H1 (cell line): Measurements from ENCODE around the gene KTN1. TPM values are rescaled to one million over a fixed set of nuclear protein-coding genes. Genes with fewer than 3 reads are reported as not detected.

Experiments
- CTCF ChIA-PET: fragments of 300-600 bp; sonication (Branson Sonifier 250); formaldehyde crosslinking; loops from one replicate; lab custom pipeline; 2021; ENCODE audit not compliant: partially characterized antibody; lab: Charles Lee
- POLR2A ChIA-PET: fragments of 300-600 bp; sonication (Branson Sonifier 250); formaldehyde crosslinking; loops from one replicate; lab custom pipeline; 2021; ENCODE audit warnings: inconsistent platforms; ENCODE audit not compliant: partially characterized antibody; lab: Charles Lee
- DNase-seq, 2 experiments: peaks; one replicate each; pipeline versions ENCODE4 v3.0.0 to v3.0.0-alpha.2; 2010 to 2022; ENCODE audit warnings: low spot score in 2 of 2, low read depth in 1 of 2, mixed read lengths in 1 of 2
- FAIRE-seq: peaks from 2 replicates; lab custom pipeline; 2011; peaks lifted over from hg19 to GRCh38; lab: Jason Lieb, UNC
- H2AFZ ChIP-seq: 2 replicates; pipeline ENCODE4 v1.8.1; 2012; ENCODE audit warnings: low read length, inconsistent platforms
- H2AK5ac ChIP-seq: 2 replicates; pipeline ENCODE4 v1.6.1; 2013; ENCODE audit warnings: low read depth, low read length
- H2BK120ac ChIP-seq: replicated peaks from 2 replicates; pipeline ENCODE3; 2013; ENCODE audit warnings: low read depth, low read length, inconsistent platforms
- H2BK12ac ChIP-seq: 2 replicates; pipeline ENCODE4 v1.6.1; 2013; ENCODE audit warnings: low read depth, low read length
- H2BK15ac ChIP-seq: 2 replicates; pipeline ENCODE4 v1.6.1; 2013; ENCODE audit warnings: low read length
- H2BK20ac ChIP-seq: 2 replicates; pipeline ENCODE4 v1.6.1; 2013; ENCODE audit warnings: low read length
- H2BK5ac ChIP-seq: 2 replicates; pipeline ENCODE4 v1.6.1; 2013; ENCODE audit warnings: low read depth, low read length
- H3K14ac ChIP-seq: 2 replicates; pipeline ENCODE4 v1.6.1; 2013; ENCODE audit warnings: inconsistent platforms; ENCODE audit not compliant: insufficient read length
- H3K18ac ChIP-seq: 2 replicates; pipeline ENCODE4 v1.6.1; 2013; ENCODE audit warnings: low read length; ENCODE audit errors: extremely low read depth
- H3K23ac ChIP-seq: 2 replicates; pipeline ENCODE4 v1.6.1; 2013; ENCODE audit warnings: inconsistent platforms; ENCODE audit not compliant: insufficient read length
- H3K23me2 ChIP-seq: 2 replicates; pipeline ENCODE4 v1.6.1; 2013; ENCODE audit warnings: low read depth, low read length
- H3K27ac ChIP-seq: 2 replicates; pipeline ENCODE4 v1.6.1; 2011; ENCODE audit warnings: low read depth, low read length, inconsistent platforms
- H3K27me3 ChIP-seq, 4 experiments: replicated peaks in 1 of 4; 1 replicate in 1 of 4; 2 replicates in 3 of 4; pipeline versions ENCODE4 v1.6.1 to v1.8.1; 2011 to 2013; ENCODE audit warnings: low read length in 3 of 4, mild to moderate bottlenecking in 3 of 4, inconsistent platforms in 2 of 4, mixed read lengths in 2 of 4, moderate library complexity in 1 of 4; ENCODE audit not compliant: control insufficient read depth in 3 of 4, insufficient read depth in 3 of 4; ENCODE audit errors: extremely low read depth in 1 of 4
- H3K36me3 ChIP-seq, 4 experiments: 2 replicates each; pipeline versions ENCODE4 v1.6.1 to v1.8.1; 2011 to 2013; ENCODE audit warnings: mild to moderate bottlenecking in 4 of 4, low read length in 3 of 4, moderate library complexity in 2 of 4, control low read depth in 1 of 4, inconsistent platforms in 1 of 4; ENCODE audit not compliant: insufficient read depth in 4 of 4, control insufficient read depth in 2 of 4
- H3K4ac ChIP-seq: replicated peaks from 2 replicates; pipeline ENCODE3; 2013; ENCODE audit warnings: low read length, low read depth, mixed read lengths, inconsistent platforms; ENCODE audit not compliant: insufficient read length
- H3K4me1 ChIP-seq, 4 experiments: replicated peaks in 1 of 4; 1 replicate in 1 of 4; 2 replicates in 3 of 4; pipeline versions ENCODE4 v1.6.1 to v1.8.1; 2011 to 2013; ENCODE audit warnings: low read length in 3 of 4, inconsistent platforms in 2 of 4, mixed read lengths in 1 of 4; ENCODE audit not compliant: insufficient read depth in 4 of 4, control insufficient read depth in 3 of 4
- H3K4me2 ChIP-seq, 2 experiments: 2 replicates each; pipeline versions ENCODE4 v1.6.1 to v1.8.1; 2011 to 2013; ENCODE audit warnings: low read depth in 2 of 2, low read length in 2 of 2, control low read depth in 1 of 2, inconsistent platforms in 1 of 2, mild to moderate bottlenecking in 1 of 2; ENCODE audit not compliant: insufficient read depth in 1 of 2
- H3K4me3 ChIP-seq, 4 experiments: fragments of 200-600, 300-600 bp in 1 of 4; sonication (generic), shearing (Covaris generic), sonication (Bioruptor Twin) in 1 of 4; 2 replicates each; pipeline versions ENCODE4 v1.5.1 to v1.8.1; 2011 to 2016; ENCODE audit warnings: low read length in 4 of 4, low read depth in 3 of 4, control low read depth in 2 of 4, inconsistent platforms in 2 of 4, mild to moderate bottlenecking in 2 of 4, mixed read lengths in 1 of 4, moderate library complexity in 1 of 4; ENCODE audit not compliant: insufficient read depth in 2 of 4; ENCODE audit errors: extremely low read depth in 1 of 4
- H3K56ac ChIP-seq: replicated peaks from 2 replicates; pipeline ENCODE3; 2013; ENCODE audit warnings: low read depth, mild to moderate bottlenecking, mixed read lengths, low read length, inconsistent platforms; ENCODE audit not compliant: insufficient read length
- H3K79me1 ChIP-seq: 2 replicates; pipeline ENCODE4 v1.6.1; 2013; ENCODE audit warnings: low read depth, low read length, control low read depth
- H3K79me2 ChIP-seq, 2 experiments: 2 replicates each; pipeline versions ENCODE4 v1.6.1 to v1.8.1; 2012 to 2013; ENCODE audit warnings: low read length in 2 of 2, mild to moderate bottlenecking in 2 of 2, inconsistent platforms in 1 of 2; ENCODE audit not compliant: insufficient read depth in 2 of 2, control insufficient read depth in 1 of 2
- H3K9ac ChIP-seq, 4 experiments: replicated peaks in 1 of 4; 1 replicate in 1 of 4; 2 replicates in 3 of 4; pipeline versions ENCODE4 v1.6.1 to v1.8.1; 2011 to 2013; ENCODE audit warnings: low read depth in 3 of 4, low read length in 3 of 4, control low read depth in 2 of 4, mild to moderate bottlenecking in 2 of 4, moderate library complexity in 2 of 4, inconsistent platforms in 1 of 4; ENCODE audit errors: extremely low read depth in 1 of 4
- H3K9me3 ChIP-seq, 2 experiments: 2 replicates each; pipeline versions ENCODE4 v1.6.1 to v1.8.1; 2012 to 2013; ENCODE audit warnings: mild to moderate bottlenecking in 2 of 2, moderate library complexity in 2 of 2, control low read depth in 1 of 2, inconsistent platforms in 1 of 2, low read depth in 1 of 2, low read length in 1 of 2, mixed read lengths in 1 of 2; ENCODE audit not compliant: insufficient read depth in 2 of 2
- H4K20me1 ChIP-seq, 2 experiments: replicated peaks in 1 of 2; 2 replicates each; pipeline versions ENCODE3 to v1.8.1; 2011 to 2013; ENCODE audit warnings: inconsistent platforms in 2 of 2, low read length in 2 of 2, mild to moderate bottlenecking in 1 of 2; ENCODE audit not compliant: insufficient read depth in 2 of 2, control insufficient read depth in 1 of 2
- H4K5ac ChIP-seq: 2 replicates; pipeline ENCODE4 v1.6.1; 2013; ENCODE audit warnings: low read length, low read depth, mixed read lengths, inconsistent platforms; ENCODE audit not compliant: insufficient read length
- H4K8ac ChIP-seq: 2 replicates; pipeline ENCODE4 v1.8.0; 2013; ENCODE audit warnings: mild to moderate bottlenecking, moderate library complexity, low read length, inconsistent platforms; ENCODE audit not compliant: insufficient read depth; ENCODE audit errors: extremely low read depth
- H4K91ac ChIP-seq: replicated peaks from 2 replicates; pipeline ENCODE3; 2013; ENCODE audit warnings: low read length, mixed read lengths, inconsistent platforms; ENCODE audit not compliant: insufficient read length
- BACH1 ChIP-seq: IDR thresholded peaks from 2 replicates; pipeline ENCODE4 v1.6.1; 2012; ENCODE audit warnings: low read length, improper control_type of control experiment
- BCL11A ChIP-seq, 2 experiments: IDR thresholded peaks; one replicate each; pipeline ENCODE4 v1.6.1; 2011; ENCODE audit warnings: low read depth in 2 of 2, low read length in 2 of 2, mild to moderate bottlenecking in 2 of 2
- CBX5 ChIP-seq: fragments of 300-800, 300-1000 bp; sonication (generic); IDR thresholded peaks from 2 replicates; pipeline ENCODE4 v1.7.1; 2016; ENCODE audit warnings: antibody characterized with exemption, low read length, low read depth
- EGR1 ChIP-seq: IDR thresholded peaks from 2 replicates; pipeline ENCODE4 v1.6.1; 2011; ENCODE audit warnings: low read depth, low read length, borderline replicate concordance
- GABPA ChIP-seq: IDR thresholded peaks from 2 replicates; pipeline ENCODE4 v1.6.1; 2011; ENCODE audit warnings: mild to moderate bottlenecking, low read length, moderate library complexity, borderline replicate concordance; ENCODE audit not compliant: insufficient read depth
- POLR2A ChIP-seq, 2 experiments: IDR thresholded peaks; 1 replicate in 1 of 2; 2 replicates in 1 of 2; pipeline ENCODE4 v1.6.1; 2011; ENCODE audit warnings: low read depth in 2 of 2, low read length in 2 of 2, mild to moderate bottlenecking in 2 of 2; ENCODE audit errors: control extremely low read depth in 1 of 2
- POLR2AphosphoS5 ChIP-seq: IDR thresholded peaks from 2 replicates; pipeline ENCODE4 v1.6.1; 2011; ENCODE audit warnings: low read depth, low read length
- SIX5 ChIP-seq: IDR thresholded peaks from 2 replicates; pipeline ENCODE4 v1.6.1; 2011; ENCODE audit warnings: mild to moderate bottlenecking, low read depth, low read length
- SUZ12 ChIP-seq: fragments of 200-600 bp; sonication (generic); IDR thresholded peaks from 2 replicates; pipeline ENCODE4 v1.6.1; 2012; ENCODE audit warnings: mild to moderate bottlenecking, inconsistent platforms, low read length, moderate library complexity, mixed read lengths
- TAF1 ChIP-seq: IDR thresholded peaks from 2 replicates; pipeline ENCODE4 v1.6.1; 2011; ENCODE audit warnings: mild to moderate bottlenecking, low read depth, low read length
- TAF7 ChIP-seq: optimal IDR thresholded peaks from 2 replicates; pipeline ENCODE3; 2011; ENCODE audit warnings: low read depth, mild to moderate bottlenecking, inconsistent platforms, low read length, moderate library complexity, borderline replicate concordance
- TCF12 ChIP-seq: IDR thresholded peaks from 2 replicates; pipeline ENCODE4 v1.6.1; 2011; ENCODE audit warnings: low read depth, mild to moderate bottlenecking, low read length
- TEAD4 ChIP-seq: IDR thresholded peaks from 2 replicates; pipeline ENCODE4 v1.6.1; 2012; ENCODE audit warnings: low read depth, low read length, inconsistent platforms, mixed read lengths
- WGBS, 2 experiments: shearing (Covaris generic) in 1 of 2; methylation state at CpG; one replicate each; pipeline versions ENCODE4 v1.1.6 to v1.1.7; 2013 to 2015; ENCODE audit warnings: low lambda C conversion rate in 2 of 2, mixed read lengths in 2 of 2, inconsistent platforms in 1 of 2, low coverage in 1 of 2, missing lambda C conversion rate in 1 of 2; ENCODE audit not compliant: insufficient replicate concordance in 2 of 2, insufficient coverage in 1 of 2, insufficient read length in 1 of 2; ENCODE audit errors: extremely low coverage in 1 of 2, missing lambda C conversion rate in 1 of 2; 5-methylcytosine and 5-hydroxymethylcytosine counted together
- polyA plus RNA-seq, 7 experiments: library from polyadenylated mRNA; depleted of rRNA in 3 of 7; stranded (reverse) in 5 of 7; unstranded in 2 of 7; fragments of >200 nt in 5 of 7; fragments of 200-250 nt in 2 of 7; gene quantifications; 1 replicate in 5 of 7; 2 replicates in 1 of 7; 4 replicates in 1 of 7; pipeline versions ENCODE4 v1.2.1 to v1.2.3, GENCODE V29; 2011 to 2013; ENCODE audit warnings: missing spikeins in 2 of 7, mixed read lengths in 2 of 7
- total RNA-seq: library from RNA; stranded (reverse); fragmentation: NEBNext Ultra II Directional; extraction: Animal tissue kit (Norgen Biotek cat#: 25700); gene quantifications from 2 replicates; pipeline ENCODE4 v1.2.1, GENCODE V29; 2021

Gene KTN1
- total and polyA plus RNA-seq, 2 of the 8 experiments (the other 6 are each of a cell fraction or from before 2014, with no cell fraction given), result 15.4 to 151 TPM

GRCh38 chr14:55731311-55731872 lies 151.4 kb downstream of the KTN1 start:
- Histone ChIP-seq H4K91ac (no peak overlapping the region), H4K20me1 (no peaks in the 10 kb centered on the region), H2BK120ac (no peak overlapping the region), H3K4me3 (no peak overlapping the region), H4K5ac (no peak overlapping the region), H3K27ac (no peak overlapping the region), H3K23me2 (no peaks in the 10 kb centered on the region), H3K56ac (no peak overlapping the region), H3K14ac (no peak overlapping the region), H3K4ac (no peak overlapping the region), H3K4me1 (no peaks in the 10 kb centered on the region), H3K79me1 (no peaks in the 10 kb centered on the region), H3K23ac (no peak overlapping the region), H3K27me3 (no peaks in the 10 kb centered on the region), H3K4me2 (no peak overlapping the region), H2BK15ac (no peak overlapping the region), H3K18ac (no peak overlapping the region), H2BK5ac (no peak overlapping the region), H2BK12ac (no peak overlapping the region), H3K79me2 (no peaks in the 10 kb centered on the region), H3K9me3 (0 out of 4 replicates have a peak, but pooled peaks cover 0 to 5% of the 10 kb centered on the region in 2 experiments), H4K8ac (no peak overlapping the region), H2AK5ac (no peak overlapping the region), H3K9ac (no peak overlapping the region), H3K36me3 (no peaks in the 10 kb centered on the region; a peak in 1 of 8 replicates), H2AFZ (no peak overlapping the region), H2BK20ac (no peak overlapping the region)
- WGBS, 2 experiments, result 87% methylated on average over 4 of the region's 4 CpGs; no CpG with 5 or more reads in 1 of the 2 experiments
- FAIRE-seq (no peak), DNase-seq (no peak)
- ChIA-PET POLR2A (no interaction called here), CTCF (interaction anchor here (0.5 to 4.9 kb wide), 59 partner anchors 8 to 751 kb away, joined by 3 to 40 read pairs (median 4); no protein-coding TSS in a partner anchor)
- TF ChIP-seq SUZ12 (no peak), POLR2AphosphoS5 (no peak), EGR1 (no peak), TCF12 (no peak), TAF7 (no peak), TEAD4 (no peak), TAF1 (no peak), BCL11A (IDR thresholded peaks at IDR 0.05; ENCODE audit: low read depth in 2 of 2, low read length in 2 of 2) (no peak), CBX5 (no peak), SIX5 (no peak), GABPA (no peak), POLR2A (IDR thresholded peaks at IDR 0.05; ENCODE audit: control extremely low read depth in 1 of 2, low read depth in 2 of 2, low read length in 2 of 2) (no peak), BACH1 (no peak)
